Prostate gland (tissue), 2 donors: ENCODE results near the gene CCDC154. TPM values are rescaled to one million over a fixed set of nuclear protein-coding genes. Genes with fewer than 3 reads are reported as not detected.
"Not testable (repeated sequence)": the region's sequence is repeated elsewhere in the genome, so short reads cannot be mapped to it uniquely, and the experiment has no call there.

Experiments
- DNase-seq: peaks from one replicate; pipeline ENCODE4 v3.0.0-alpha.2; 2019; ENCODE audit warnings: low spot score
- H3K27ac ChIP-seq, 2 donors: fragments of 200-600 bp; sonication (generic); 2 replicates each; pipeline ENCODE4 v1.5.1; 2017 to 2019
- H3K27me3 ChIP-seq: fragments of 200-600 bp; sonication (generic); replicated peaks from 2 replicates; pipeline ENCODE4 v1.5.1; 2019; ENCODE audit not compliant: insufficient read depth
- H3K36me3 ChIP-seq, 2 donors: fragments of 200-600 bp; sonication (generic); 1 replicate in 1 of 2; 2 replicates in 1 of 2; pipeline versions ENCODE4 v1.5.1 to v1.8.1; 2017 to 2019
- H3K4me1 ChIP-seq: fragments of 200-600 bp; sonication (generic); replicated peaks from 2 replicates; pipeline ENCODE4 v1.5.1; 2019
- H3K4me3 ChIP-seq, 2 donors: fragments of 200-600 bp; sonication (generic); 2 replicates each; pipeline ENCODE4 v1.5.1; 2017 to 2019
- H3K9me3 ChIP-seq: fragments of 200-600 bp; sonication (generic); 2 replicates; pipeline ENCODE4 v1.5.1; 2017
- POLR2A ChIP-seq: fragments of 450-650 bp; IDR thresholded peaks from one replicate; pipeline ENCODE4 v1.6.1; 2016; ENCODE audit warnings: antibody characterized with exemption, mild to moderate bottlenecking
- POLR2AphosphoS5 ChIP-seq: sonication (generic); formaldehyde crosslinking; IDR thresholded peaks from one replicate; pipeline ENCODE4 v1.6.1; 2017; ENCODE audit warnings: antibody characterized with exemption
- WGBS: methylation state at CpG from one replicate; pipeline ENCODE4 v1.1.5; 2018; 5-methylcytosine and 5-hydroxymethylcytosine counted together
- intact Hi-C: fragments of 100-400 bp; cut with DNase I; formaldehyde crosslinking; loops from one replicate; pipeline ENCODE4 v1.14.2; 2022
- total RNA-seq, 2 donors: library from RNA; depleted of rRNA; stranded (reverse); fragments of >200 nt; gene quantifications; one replicate each; pipeline ENCODE4 v1.1.0, GENCODE V29; 2016
- TF ChIP-seq, protein P1 (sequence below), 4 experiments: fragments of 200-600 bp in 2 of 4; fragments of 450-650 bp in 2 of 4; sonication (generic) in 2 of 4; IDR thresholded peaks; 1 replicate in 3 of 4; 2 replicates in 1 of 4; pipeline ENCODE4 v1.5.1; 2016 to 2019; ENCODE audit warnings: antibody characterized with exemption in 4 of 4, mild to moderate bottlenecking in 2 of 4, moderate library complexity in 2 of 4

The CCDC154 gene
- total RNA-seq, 2 donors from 2014 or later: 5.7 TPM; not detected in 1

DNA sequence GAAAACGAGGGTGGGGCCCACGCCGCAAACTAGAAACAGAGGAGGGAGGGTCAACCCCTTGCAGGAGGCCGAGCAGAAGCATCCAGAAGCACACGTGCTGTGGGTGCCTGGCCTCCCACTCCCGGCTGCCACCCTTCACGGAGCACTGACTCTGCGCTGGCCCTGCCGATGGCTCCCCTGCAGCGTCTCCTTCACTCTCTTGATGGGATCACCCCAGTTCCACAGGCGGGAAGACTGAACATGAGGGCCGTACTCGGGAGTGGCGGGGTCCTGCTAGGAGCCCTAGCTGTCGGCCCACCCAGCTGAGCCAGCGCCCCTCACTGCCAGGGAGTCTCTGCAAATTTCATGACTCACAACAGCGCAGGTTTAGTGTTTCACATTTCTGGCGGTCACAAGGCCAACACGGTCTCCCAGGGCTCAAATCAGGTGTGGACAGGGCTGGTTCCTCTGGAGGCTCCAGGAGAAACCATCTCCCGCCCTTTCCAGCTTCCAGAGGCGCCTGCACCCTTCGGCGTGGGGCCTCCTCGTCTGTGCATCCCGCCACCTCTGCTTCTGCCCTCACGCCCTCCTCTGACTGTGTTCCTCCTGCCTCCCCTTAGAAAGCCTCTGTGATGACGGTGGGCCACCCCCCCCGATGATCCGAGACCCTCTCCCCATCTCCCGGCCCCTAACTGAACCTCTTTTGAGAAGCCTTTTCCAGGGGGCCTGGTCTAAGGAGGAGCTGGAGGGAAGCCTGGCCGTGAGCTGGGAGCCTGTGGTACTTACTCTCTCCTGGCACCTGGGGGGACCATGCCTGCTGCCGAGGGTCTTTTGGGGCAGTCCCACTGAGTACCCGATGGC lies 42.4 kb upstream of the CCDC154 start:
- Histone ChIP-seq H3K27ac (no peak overlapping the region), H3K4me3 (no peak overlapping the region), H3K4me1 (no peaks in the 10 kb centered on the region), H3K9me3 (no peaks in the 10 kb centered on the region), H3K36me3 (no peaks in the 10 kb centered on the region), H3K27me3 (no peaks in the 10 kb centered on the region)
- 78% methylated on average over 33 of the region's 33 CpGs for WGBS
- intact Hi-C loops: no loop called here
- TF ChIP-seq POLR2A: no peak
- no peak for TF ChIP-seq POLR2AphosphoS5
- TF ChIP-seq, protein P1, sequence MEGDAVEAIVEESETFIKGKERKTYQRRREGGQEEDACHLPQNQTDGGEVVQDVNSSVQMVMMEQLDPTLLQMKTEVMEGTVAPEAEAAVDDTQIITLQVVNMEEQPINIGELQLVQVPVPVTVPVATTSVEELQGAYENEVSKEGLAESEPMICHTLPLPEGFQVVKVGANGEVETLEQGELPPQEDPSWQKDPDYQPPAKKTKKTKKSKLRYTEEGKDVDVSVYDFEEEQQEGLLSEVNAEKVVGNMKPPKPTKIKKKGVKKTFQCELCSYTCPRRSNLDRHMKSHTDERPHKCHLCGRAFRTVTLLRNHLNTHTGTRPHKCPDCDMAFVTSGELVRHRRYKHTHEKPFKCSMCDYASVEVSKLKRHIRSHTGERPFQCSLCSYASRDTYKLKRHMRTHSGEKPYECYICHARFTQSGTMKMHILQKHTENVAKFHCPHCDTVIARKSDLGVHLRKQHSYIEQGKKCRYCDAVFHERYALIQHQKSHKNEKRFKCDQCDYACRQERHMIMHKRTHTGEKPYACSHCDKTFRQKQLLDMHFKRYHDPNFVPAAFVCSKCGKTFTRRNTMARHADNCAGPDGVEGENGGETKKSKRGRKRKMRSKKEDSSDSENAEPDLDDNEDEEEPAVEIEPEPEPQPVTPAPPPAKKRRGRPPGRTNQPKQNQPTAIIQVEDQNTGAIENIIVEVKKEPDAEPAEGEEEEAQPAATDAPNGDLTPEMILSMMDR (IDR thresholded peaks at IDR 0.05): no peak
- no peak for DNase-seq

DNA sequence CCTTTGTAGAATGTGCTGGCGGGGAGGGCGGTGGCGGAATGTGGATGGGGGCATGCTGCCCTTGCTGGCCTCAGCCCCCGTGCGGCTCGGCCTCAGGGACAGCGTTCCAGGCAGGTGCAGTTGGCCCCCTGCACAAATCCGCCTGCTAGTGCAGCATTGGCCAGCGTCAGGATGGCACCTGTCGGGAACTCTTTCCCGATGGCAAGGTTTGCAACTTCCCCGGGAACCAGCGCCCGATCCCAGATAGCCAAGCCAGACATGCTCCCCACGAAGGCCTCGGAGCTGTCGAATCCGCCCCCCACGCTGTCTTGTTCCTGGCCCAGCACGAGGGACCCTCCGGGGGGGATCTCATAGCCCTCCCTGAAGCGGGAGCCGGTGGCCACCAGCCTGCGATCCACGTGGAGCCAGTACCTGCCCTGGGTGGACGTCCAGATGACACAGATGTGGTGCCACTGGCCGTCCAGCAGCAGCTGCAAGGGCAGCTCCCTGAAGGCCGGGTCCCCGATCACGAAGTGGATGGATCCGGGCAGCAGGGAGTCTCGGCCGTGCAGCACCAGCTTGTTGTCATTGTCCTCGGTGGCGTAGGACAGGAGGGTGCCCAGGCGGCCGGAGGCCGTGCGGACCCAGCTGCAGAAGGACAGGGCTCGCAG lies 41.6 kb upstream of the CCDC154 start:
- H3K36me3 ChIP-seq: no peaks in the 10 kb centered on the region
- no peak for DNase-seq
- H3K27me3 ChIP-seq: no peaks in the 10 kb centered on the region
- no peaks in the 10 kb centered on the region for H3K4me1 ChIP-seq
- no peak for TF ChIP-seq POLR2A
- TF ChIP-seq, protein P1 (IDR thresholded peaks at IDR 0.05): no peak
- no peak for TF ChIP-seq POLR2AphosphoS5
- no peaks in the 10 kb centered on the region for H3K9me3 ChIP-seq
- 93% methylated on average over 39 of the region's 40 CpGs for WGBS
- H3K27ac ChIP-seq: no peak overlapping the region
- intact Hi-C loops: no loop called here
- no peak overlapping the region for H3K4me3 ChIP-seq

DNA sequence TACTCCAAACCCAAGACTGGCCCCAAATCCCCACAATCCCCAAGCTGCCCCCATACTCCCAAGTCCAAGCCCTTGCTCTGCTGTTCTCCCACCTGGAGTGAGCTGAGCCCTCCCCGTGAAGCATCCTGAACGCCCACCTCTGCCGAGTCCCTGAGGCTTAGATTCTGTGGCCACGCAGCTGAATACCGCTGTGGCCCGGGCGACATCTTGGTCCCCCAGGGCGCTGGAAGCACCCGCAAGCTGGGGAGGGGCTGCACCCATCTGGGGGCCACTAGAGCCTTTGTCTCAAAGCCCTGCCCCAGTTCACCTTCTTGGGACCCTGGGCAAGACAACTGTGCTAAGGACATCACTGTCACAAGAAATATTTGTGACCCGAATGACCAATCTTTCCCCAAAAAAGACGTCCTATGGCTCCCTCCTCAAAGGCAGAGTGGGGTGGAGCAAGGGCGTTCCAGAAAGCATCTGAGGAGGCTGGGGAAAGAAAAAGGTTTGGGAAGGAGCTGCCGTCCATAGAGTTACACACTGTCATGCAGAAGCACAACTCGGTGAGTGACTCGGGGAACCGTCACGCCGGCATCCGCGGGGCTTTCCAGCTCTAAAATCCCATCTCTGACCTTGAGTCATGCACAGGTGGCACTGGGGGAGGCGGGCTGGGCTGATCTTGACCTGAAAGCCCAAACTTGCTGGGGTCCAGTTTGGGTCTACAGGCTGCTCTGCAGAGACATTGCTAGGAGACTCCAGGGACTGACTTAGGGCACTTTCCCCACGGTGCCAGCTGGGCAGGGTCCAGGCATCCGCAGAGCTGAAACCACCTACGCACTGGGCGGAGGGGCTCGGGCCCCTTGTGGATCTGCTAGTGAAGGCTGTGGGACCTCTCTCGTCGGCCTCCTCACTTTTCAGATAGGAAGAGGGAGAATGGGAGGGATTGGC lies 37.8 kb upstream of the CCDC154 start:
- TF ChIP-seq POLR2AphosphoS5 (no peak), POLR2A (no peak)
- TF ChIP-seq, protein P1 (IDR thresholded peaks at IDR 0.05): no peak
- Histone ChIP-seq H3K4me1 (no peaks in the 10 kb centered on the region), H3K27me3 (no peaks in the 10 kb centered on the region), H3K9me3 (no peaks in the 10 kb centered on the region), H3K27ac (no peak overlapping the region), H3K4me3 (no peak overlapping the region), H3K36me3 (no peaks in the 10 kb centered on the region)
- intact Hi-C loops: no loop called here
- no peak for DNase-seq
- 77% methylated on average over 28 of the region's 28 CpGs for WGBS

DNA sequence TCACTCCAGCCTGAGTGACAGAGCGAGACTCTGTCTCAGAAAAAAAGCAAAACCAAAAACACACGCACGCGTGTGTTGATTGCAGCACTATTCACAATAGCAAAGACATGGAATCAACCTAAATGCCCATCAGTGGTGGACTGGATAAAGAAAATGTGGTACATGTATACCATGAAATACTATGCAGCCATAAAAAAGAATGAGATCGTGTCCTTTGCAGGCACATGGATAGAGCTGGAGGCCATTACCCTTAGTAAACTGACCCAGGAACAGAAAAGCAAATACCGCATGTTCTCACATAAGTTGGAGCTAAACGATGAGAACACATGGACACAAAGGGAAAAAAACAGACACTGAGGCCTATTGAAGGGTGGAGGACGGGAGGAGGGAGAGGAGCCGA lies 34.6 kb upstream of the CCDC154 start:
- DNase-seq, H3K27me3 ChIP-seq, H3K4me1 ChIP-seq, H3K27ac ChIP-seq, H3K4me3 ChIP-seq, H3K9me3 ChIP-seq, H3K36me3 ChIP-seq: not testable (repeated sequence)
- intact Hi-C loops: loop anchor here (5.0 kb wide), 1 partner anchor 133 kb away; the partner anchor contains the start of genes CRAMP1 and IFT140
- 87% methylated on average over 9 of the region's 9 CpGs for WGBS

DNA sequence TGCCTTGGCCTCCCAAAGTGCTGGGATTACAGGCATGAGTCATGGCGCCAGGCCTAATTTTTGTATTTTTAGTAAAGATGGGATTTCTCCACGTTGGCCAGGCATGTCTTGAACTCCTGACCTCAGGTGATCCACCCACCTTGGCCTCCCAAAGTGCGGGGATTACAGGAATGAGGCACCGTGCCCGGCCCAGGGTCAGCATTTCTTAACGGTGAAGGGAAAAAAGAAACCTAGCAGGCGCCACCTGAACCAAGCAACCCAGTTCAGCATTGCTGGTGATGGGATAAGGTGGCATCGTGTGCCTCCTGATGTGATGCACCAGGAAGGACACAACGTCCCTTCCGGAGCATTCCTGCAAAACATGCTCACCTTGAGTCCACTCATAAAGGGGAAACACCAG lies 32.7 kb upstream of the CCDC154 start:
- Histone ChIP-seq H3K27me3 (no peaks in the 10 kb centered on the region), H3K27ac (no peak overlapping the region), H3K4me1 (peaks cover 7% of the 10 kb centered on the region), H3K4me3 (no peak overlapping the region), H3K36me3 (no peaks in the 10 kb centered on the region), H3K9me3 (no peaks in the 10 kb centered on the region)
- intact Hi-C loops: loop anchor here (5.0 kb wide), 1 partner anchor 135 kb away; the partner anchor contains the start of genes CRAMP1 and IFT140
- DNase-seq: no peak
- no peak for TF ChIP-seq POLR2A
- TF ChIP-seq, protein P1 (IDR thresholded peaks at IDR 0.05): no peak
- TF ChIP-seq POLR2AphosphoS5: no peak
- 81% methylated on average over 10 of the region's 10 CpGs for WGBS
